Measurements from ENCODE around the gene FGF19.
A peak's percentile ranks its signal among the peaks of the same experiment; 100 is the strongest.

Gene FGF19

GRCh38 chr11:69704508-69705253, 859 bp upstream of the FGF19 start:
- ChIA-PET POLR2A (no interaction called here), CTCF (no interaction called here)
- no peak for DNase-seq (ENCODE audit: extremely low spot score)
- TF ChIP-seq, protein P1, sequence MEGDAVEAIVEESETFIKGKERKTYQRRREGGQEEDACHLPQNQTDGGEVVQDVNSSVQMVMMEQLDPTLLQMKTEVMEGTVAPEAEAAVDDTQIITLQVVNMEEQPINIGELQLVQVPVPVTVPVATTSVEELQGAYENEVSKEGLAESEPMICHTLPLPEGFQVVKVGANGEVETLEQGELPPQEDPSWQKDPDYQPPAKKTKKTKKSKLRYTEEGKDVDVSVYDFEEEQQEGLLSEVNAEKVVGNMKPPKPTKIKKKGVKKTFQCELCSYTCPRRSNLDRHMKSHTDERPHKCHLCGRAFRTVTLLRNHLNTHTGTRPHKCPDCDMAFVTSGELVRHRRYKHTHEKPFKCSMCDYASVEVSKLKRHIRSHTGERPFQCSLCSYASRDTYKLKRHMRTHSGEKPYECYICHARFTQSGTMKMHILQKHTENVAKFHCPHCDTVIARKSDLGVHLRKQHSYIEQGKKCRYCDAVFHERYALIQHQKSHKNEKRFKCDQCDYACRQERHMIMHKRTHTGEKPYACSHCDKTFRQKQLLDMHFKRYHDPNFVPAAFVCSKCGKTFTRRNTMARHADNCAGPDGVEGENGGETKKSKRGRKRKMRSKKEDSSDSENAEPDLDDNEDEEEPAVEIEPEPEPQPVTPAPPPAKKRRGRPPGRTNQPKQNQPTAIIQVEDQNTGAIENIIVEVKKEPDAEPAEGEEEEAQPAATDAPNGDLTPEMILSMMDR (IDR thresholded peaks at IDR 0.05; ENCODE audit: control extremely low read depth, extremely low read depth, low read depth, missing control alignments): peak; percentile 35

- no peak for DNase-seq (ENCODE audit: extremely low spot score)
- ChIA-PET POLR2A (no interaction called here), CTCF (no interaction called here)
- TF ChIP-seq, protein P1 (IDR thresholded peaks at IDR 0.05; ENCODE audit: control extremely low read depth, extremely low read depth, low read depth, missing control alignments): no peak
These were observed 412 bp downstream of the FGF19 start for GRCh38 chr11:69703453-69703767.

DNA sequence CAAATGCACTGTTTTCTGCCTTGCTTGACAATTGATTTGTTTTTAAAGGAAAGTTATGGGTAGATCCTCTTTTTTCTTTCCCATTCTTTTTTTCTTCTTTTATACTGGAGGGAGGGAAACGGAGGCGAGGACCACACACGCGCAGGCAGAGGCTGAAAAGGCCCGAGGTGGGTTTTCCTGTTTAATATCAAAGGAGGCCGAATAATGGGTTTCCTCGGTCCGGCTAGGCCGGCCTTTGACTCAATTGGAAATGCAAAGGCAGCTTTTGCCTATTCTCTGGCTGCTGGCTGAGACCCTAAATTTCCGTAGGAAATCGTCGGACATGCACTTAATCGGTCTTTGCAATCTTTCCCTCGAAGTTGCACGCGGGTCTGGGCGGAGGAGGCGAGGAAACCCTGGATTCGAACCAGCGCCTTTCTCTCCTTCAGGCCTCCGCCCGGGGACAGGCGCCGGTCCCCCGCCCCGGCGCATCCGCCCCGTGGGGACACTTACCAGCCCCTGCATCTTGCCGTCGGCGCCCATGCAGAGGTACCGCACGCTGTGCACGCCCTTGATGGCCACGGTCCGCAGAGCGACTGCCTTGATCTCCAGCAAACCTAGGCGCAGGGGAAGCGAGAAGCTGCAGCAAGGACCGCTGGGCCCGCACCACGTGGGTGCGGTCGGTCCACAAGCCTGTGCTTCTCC, 911 bp downstream of the FGF19 start:
- TF ChIP-seq, protein P1 (IDR thresholded peaks at IDR 0.05; ENCODE audit: control extremely low read depth, extremely low read depth, low read depth, missing control alignments): no peak
- ChIA-PET CTCF (no interaction called here), POLR2A (no interaction called here)
- DNase-seq (ENCODE audit: extremely low spot score): no peak

DNA sequence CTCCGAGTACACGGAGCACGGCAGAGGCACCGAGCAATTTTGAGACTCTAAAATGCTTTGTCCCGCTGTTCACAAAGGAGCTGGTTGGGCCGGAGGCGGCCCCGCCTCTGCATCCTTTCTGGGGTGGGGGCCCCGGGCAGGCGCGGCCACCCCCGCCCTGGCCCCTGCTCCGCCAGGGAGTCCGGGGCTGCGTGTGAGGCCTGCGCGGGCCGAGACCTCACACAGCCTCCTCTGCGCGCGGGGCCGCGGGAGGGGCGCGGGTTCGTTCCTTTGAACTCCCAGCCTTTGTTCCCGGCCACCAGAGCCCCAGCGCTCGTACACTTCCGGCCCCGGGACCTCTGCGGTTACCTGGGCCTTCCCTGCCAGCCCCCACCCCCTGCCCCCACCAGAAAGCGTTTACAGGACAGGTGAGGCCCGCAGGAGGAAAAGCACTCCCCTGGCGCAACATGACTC, 1.6 kb downstream of the FGF19 start:
- POLR2A ChIA-PET: no interaction called here
- TF ChIP-seq, protein P1 (IDR thresholded peaks at IDR 0.05; ENCODE audit: control extremely low read depth, extremely low read depth, low read depth, missing control alignments): no peak
- DNase-seq (ENCODE audit: extremely low spot score): no peak
- CTCF ChIA-PET: no interaction called here

DNA sequence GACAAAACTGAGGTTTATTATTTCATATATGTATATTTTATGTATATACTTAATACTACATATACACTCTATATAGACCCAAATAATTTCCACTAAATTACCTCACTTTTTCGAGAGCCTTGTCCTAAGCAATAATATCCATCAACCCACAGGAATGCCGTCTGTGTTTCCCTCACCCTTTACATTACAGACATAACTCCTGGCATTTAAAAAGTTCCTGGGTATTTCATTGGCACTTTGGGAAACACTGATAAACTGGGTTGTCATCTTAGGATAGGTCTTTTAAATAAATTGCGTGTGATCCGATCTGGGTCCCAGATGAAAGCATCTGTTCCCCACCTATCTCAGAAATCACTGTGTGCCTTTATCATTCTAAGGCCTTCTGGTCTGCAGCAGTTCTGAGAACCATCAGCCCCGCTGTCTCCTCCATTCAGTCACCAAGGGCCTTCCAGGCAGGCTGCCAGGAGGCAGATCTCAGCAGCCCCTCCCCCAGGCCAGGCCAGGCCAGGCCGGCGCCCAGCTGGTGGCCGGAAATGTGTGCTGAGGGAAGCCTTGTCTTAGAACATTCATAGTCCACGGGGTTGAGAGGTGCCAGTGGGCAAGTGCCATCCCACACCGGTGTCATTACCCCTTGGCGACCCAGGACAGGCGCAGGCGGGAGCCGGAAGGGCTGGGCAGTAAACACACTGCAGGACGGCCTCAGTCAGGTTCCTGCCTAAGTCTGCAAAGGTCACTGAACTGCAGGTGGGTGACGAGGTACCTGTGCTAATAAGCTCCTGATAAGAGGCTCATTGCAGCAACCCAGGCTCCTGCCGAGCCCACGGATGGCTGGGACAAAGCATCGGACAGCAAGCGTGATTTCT, 3.3 kb downstream of the FGF19 start:
- CTCF ChIA-PET: no interaction called here
- TF ChIP-seq, protein P1 (IDR thresholded peaks at IDR 0.05; ENCODE audit: control extremely low read depth, extremely low read depth, low read depth, missing control alignments): no peak
- POLR2A ChIA-PET: no interaction called here
- no peak for DNase-seq (ENCODE audit: extremely low spot score)

DNA sequence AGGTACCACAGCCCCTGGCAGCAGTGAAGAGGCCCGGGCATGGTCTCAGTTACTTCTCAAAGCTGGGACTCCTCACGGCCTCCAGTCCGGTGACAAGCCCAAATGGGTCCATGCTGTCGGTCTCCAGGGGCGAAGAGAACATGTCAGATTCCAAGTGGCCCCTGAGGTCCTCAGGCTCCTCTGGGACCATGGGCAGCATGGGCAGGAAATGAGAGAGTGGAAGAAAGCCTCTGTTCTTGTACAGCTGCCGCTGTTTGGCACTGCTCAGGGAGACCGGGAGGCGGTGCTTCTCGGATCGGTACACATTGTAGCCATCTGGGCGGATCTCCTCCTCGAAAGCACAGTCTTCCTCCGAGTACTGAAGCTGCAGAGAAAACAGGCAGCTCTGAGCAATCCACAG, 4.6 kb downstream of the FGF19 start:
- ChIA-PET CTCF (no interaction called here), POLR2A (no interaction called here)
- TF ChIP-seq, protein P1 (IDR thresholded peaks at IDR 0.05; ENCODE audit: control extremely low read depth, extremely low read depth, low read depth, missing control alignments): no peak
- DNase-seq (ENCODE audit: extremely low spot score): no peak
